Panc1 (cell line): ENCODE results near the gene DDAH2. TPM values are rescaled to one million over a fixed set of nuclear protein-coding genes. Genes with fewer than 3 reads are reported as not detected.

ENCODE experiments used
- ATAC-seq: fragments of 200-7000 bp; cut with Tn5 transposase; 2 replicates; pipeline ENCODE4 v1.9.1; 2020; ENCODE audit warnings: mild to moderate bottlenecking, moderate library complexity
- BruUV-seq: library from RNA; stranded (reverse); fragments of 400-500 nt; replicated peaks from 2 replicates; lab custom pipeline; 2021; lab: Mats Ljungman, UMichigan
- CTCF ChIA-PET: fragments of 300-600 bp; sonication (Branson Sonifier 250); formaldehyde crosslinking; loops from one replicate; lab custom pipeline; 2022; ENCODE audit warnings: antibody characterized with exemption; lab: Charles Lee
- POLR2A ChIA-PET: fragments of 300-600 bp; sonication (Branson Sonifier 250); formaldehyde crosslinking; loops from one replicate; lab custom pipeline; 2022; ENCODE audit warnings: antibody characterized with exemption; lab: Charles Lee
- DNase-seq: peaks from one replicate; pipeline ENCODE4 v3.0.0-alpha.2; 2010; ENCODE audit warnings: low read depth, low spot score
- H3K27ac ChIP-seq: 2 replicates; pipeline ENCODE4 v1.5.1; 2011; ENCODE audit warnings: mild to moderate bottlenecking, low read length, inconsistent platforms
- H3K27me3 ChIP-seq: fragments of 200-500 bp; sonication (Bioruptor generic); 2 replicates; pipeline ENCODE4 v1.6.0; 2014; ENCODE audit warnings: low read length, inconsistent platforms; ENCODE audit not compliant: control insufficient read depth, insufficient read depth
- H3K36me3 ChIP-seq: fragments of 200-500 bp; sonication (Bioruptor generic); 2 replicates; pipeline ENCODE4 v1.5.1; 2014; ENCODE audit warnings: inconsistent platforms, mild to moderate bottlenecking, low read length, moderate library complexity; ENCODE audit not compliant: control insufficient read depth, insufficient read depth
- H3K4me1 ChIP-seq: 2 replicates; pipeline ENCODE4 v1.5.1; 2011; ENCODE audit warnings: inconsistent platforms, mild to moderate bottlenecking, low read length, moderate library complexity; ENCODE audit not compliant: control insufficient read depth, insufficient read depth
- H3K4me3 ChIP-seq, 2 experiments: 2 replicates each; pipeline ENCODE4 v1.5.1; 2011 to 2012; ENCODE audit warnings: low read depth in 2 of 2, low read length in 2 of 2, mild to moderate bottlenecking in 2 of 2, inconsistent platforms in 1 of 2, moderate library complexity in 1 of 2
- H3K9me3 ChIP-seq: fragments of 200-500 bp; sonication (Bioruptor generic); 2 replicates; pipeline ENCODE4 v1.5.1; 2014; ENCODE audit warnings: low read depth, mild to moderate bottlenecking, inconsistent platforms, low read length, moderate library complexity; ENCODE audit not compliant: control insufficient read depth, insufficient read depth
- POLR2AphosphoS5 ChIP-seq: IDR thresholded peaks from 2 replicates; pipeline ENCODE4 v1.6.1; 2012; ENCODE audit warnings: mild to moderate bottlenecking, low read depth, low read length, moderate library complexity
- SIN3A ChIP-seq: IDR thresholded peaks from 2 replicates; pipeline ENCODE4 v1.6.1; 2012; ENCODE audit warnings: low read depth, mild to moderate bottlenecking, low read length, moderate library complexity, borderline replicate concordance; ENCODE audit not compliant: insufficient read depth
- TCF7L2 ChIP-seq: IDR thresholded peaks from 2 replicates; pipeline ENCODE4 v1.6.1; 2011; ENCODE audit warnings: mild to moderate bottlenecking, low read depth, low read length, inconsistent platforms
- in situ Hi-C: cut with HindIII; loops from 2 replicates; pipeline ENCODE4 v1.10.0; 2016; ENCODE audit warnings: low sequenced_read_pairs, low pct_unique_long_range_greater_than_20kb
- intact Hi-C: fragments of 100-400 bp; cut with micrococcal nuclease; formaldehyde crosslinking; loops from one replicate; pipeline ENCODE4 v1.10.0; 2022; ENCODE audit not compliant: unreplicated experiment
- total RNA-seq: library from RNA; stranded (reverse); gene quantifications from one replicate; pipeline ENCODE4 v1.2.1, GENCODE V29; 2021; ENCODE audit not compliant: unreplicated experiment
- TF ChIP-seq, protein P1 (sequence below), 2 experiments: IDR thresholded peaks; 2 replicates each; pipeline ENCODE4 v1.6.1; 2011 to 2012; ENCODE audit warnings: low read depth in 2 of 2, control low read depth in 1 of 2, low read length in 1 of 2, mild to moderate bottlenecking in 1 of 2, moderate library complexity in 1 of 2; ENCODE audit not compliant: insufficient read depth in 1 of 2
- TF ChIP-seq, protein P2 (sequence below): fragments of 450-650 bp; IDR thresholded peaks from 2 replicates; pipeline ENCODE4 v1.5.1; 2017; ENCODE audit warnings: mild to moderate bottlenecking

The DDAH2 gene
- total RNA-seq, 1 experiment from 2014 or later: 104 TPM

DNA sequence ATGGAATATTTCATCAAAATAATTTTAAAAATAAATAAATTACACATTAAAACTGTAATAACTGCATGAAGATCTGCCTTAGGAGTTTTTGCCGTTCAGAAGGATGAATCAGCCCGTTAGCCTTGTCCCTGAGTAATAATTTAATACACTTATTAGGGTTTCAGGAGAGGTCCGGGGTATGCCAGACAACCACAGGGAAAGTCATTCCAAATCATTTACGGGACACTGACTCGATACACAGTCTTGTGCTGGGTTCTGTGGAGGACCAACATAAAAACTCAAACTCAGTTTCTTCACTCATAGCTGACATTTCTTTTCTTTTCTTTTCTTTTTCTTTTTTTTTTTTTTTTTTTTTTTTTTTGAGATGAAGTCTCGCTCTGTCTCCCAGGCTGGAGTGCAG, 23.2 kb downstream of the DDAH2 start:
- no TSS peak for BruUV-seq
- intact Hi-C loops (no loop called here), in situ Hi-C loops (no loop called here)
- H3K27me3 ChIP-seq: no peaks in the 10 kb centered on the region
- ChIA-PET POLR2A (no interaction called here), CTCF (no interaction called here)
- peaks cover 2% of the 10 kb centered on the region; the same call in 1 of the 2 replicates for H3K36me3 ChIP-seq
- TF ChIP-seq POLR2AphosphoS5: no peak
- TF ChIP-seq, protein P1, sequence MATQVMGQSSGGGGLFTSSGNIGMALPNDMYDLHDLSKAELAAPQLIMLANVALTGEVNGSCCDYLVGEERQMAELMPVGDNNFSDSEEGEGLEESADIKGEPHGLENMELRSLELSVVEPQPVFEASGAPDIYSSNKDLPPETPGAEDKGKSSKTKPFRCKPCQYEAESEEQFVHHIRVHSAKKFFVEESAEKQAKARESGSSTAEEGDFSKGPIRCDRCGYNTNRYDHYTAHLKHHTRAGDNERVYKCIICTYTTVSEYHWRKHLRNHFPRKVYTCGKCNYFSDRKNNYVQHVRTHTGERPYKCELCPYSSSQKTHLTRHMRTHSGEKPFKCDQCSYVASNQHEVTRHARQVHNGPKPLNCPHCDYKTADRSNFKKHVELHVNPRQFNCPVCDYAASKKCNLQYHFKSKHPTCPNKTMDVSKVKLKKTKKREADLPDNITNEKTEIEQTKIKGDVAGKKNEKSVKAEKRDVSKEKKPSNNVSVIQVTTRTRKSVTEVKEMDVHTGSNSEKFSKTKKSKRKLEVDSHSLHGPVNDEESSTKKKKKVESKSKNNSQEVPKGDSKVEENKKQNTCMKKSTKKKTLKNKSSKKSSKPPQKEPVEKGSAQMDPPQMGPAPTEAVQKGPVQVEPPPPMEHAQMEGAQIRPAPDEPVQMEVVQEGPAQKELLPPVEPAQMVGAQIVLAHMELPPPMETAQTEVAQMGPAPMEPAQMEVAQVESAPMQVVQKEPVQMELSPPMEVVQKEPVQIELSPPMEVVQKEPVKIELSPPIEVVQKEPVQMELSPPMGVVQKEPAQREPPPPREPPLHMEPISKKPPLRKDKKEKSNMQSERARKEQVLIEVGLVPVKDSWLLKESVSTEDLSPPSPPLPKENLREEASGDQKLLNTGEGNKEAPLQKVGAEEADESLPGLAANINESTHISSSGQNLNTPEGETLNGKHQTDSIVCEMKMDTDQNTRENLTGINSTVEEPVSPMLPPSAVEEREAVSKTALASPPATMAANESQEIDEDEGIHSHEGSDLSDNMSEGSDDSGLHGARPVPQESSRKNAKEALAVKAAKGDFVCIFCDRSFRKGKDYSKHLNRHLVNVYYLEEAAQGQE (IDR thresholded peaks at IDR 0.05; ENCODE audit: insufficient read depth in 1 of 2, low read depth in 2 of 2, low read length in 1 of 2): no peak
- TF ChIP-seq TCF7L2: no peak
- TF ChIP-seq, protein P2, sequence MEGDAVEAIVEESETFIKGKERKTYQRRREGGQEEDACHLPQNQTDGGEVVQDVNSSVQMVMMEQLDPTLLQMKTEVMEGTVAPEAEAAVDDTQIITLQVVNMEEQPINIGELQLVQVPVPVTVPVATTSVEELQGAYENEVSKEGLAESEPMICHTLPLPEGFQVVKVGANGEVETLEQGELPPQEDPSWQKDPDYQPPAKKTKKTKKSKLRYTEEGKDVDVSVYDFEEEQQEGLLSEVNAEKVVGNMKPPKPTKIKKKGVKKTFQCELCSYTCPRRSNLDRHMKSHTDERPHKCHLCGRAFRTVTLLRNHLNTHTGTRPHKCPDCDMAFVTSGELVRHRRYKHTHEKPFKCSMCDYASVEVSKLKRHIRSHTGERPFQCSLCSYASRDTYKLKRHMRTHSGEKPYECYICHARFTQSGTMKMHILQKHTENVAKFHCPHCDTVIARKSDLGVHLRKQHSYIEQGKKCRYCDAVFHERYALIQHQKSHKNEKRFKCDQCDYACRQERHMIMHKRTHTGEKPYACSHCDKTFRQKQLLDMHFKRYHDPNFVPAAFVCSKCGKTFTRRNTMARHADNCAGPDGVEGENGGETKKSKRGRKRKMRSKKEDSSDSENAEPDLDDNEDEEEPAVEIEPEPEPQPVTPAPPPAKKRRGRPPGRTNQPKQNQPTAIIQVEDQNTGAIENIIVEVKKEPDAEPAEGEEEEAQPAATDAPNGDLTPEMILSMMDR: no peak
- TF ChIP-seq SIN3A: no peak
- no peak overlapping the region for H3K4me3 ChIP-seq
- no peak for DNase-seq
- no peak overlapping the region for H3K27ac ChIP-seq
- ATAC-seq: no peak
- H3K9me3 ChIP-seq: no peaks in the 10 kb centered on the region
- peaks cover 7% of the 10 kb centered on the region for H3K4me1 ChIP-seq

DNA sequence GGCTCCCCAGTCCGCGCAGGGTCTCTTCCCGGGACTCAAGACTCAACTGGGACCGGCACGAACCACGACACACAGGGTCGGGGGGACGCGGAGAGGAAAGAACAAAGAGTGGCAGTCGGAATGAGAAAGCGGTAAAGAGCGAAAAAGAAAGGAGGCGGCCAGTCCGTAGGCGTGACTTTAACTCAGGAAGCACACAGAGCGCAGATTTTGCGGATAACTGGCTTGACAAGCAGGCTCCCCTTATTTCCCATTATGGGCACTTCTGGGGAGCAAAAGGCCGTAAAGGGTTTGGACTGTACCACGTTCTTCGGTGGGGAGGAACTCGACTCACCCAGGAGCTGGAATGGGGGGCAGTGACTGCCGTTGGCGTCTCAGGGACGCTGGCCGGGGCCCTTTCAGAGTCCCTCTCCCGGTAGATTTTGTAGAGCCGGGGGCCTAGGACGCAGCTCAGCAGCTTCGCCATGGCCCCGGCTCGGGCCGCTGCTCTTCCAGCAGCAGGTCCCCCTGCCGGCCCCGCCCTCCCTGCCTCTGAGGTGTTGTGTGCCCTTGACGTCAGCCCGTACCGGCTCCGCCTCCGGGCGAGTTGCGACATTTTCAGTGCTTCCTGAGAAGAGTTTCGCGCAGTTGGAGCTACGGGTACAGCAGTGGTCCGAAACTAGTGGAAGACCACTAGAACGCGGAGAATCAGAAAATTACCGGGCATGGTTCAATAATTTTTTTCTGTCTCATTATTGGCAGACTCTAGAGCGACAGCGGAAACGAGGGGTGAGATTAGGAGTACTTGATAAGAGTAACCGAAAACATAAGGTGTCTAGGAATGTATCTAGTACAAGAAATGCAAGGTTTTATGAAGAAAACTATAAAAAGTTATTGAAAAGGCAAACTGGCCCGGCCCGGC, 26.0 kb downstream of the DDAH2 start, which contains the start of gene ABHD16A:
TSS of gene ABHD16A (minus strand) at position 506 of the 898 bp plus-strand sequence. CDS start at position 463, 43 bp downstream.
- peak within 1 kb of the TSS; percentile 95 for H3K27ac ChIP-seq
- CTCF ChIA-PET: interaction anchor here (0.9 kb wide), 1 partner anchor 11 kb away, joined by 3 read pairs; no protein-coding TSS in a partner anchor
- ATAC-seq: peak; percentile 100

More for the DNA sequence above, 26.0 kb downstream of the DDAH2 start, which contains the start of gene ABHD16A:
- TF ChIP-seq, protein P2: no peak
- peak; percentile 89 for TF ChIP-seq POLR2AphosphoS5
- TF ChIP-seq TCF7L2: peak; percentile 52; the same call in 1 of the 2 replicates
- TF ChIP-seq, protein P1 (IDR thresholded peaks at IDR 0.05; ENCODE audit: insufficient read depth in 1 of 2, low read depth in 2 of 2, low read length in 1 of 2): peak in 1 of 2 experiments; percentile 0; a peak in 1 of 4 replicates
- peaks cover 7% of the 10 kb centered on the region; the same call in 1 of the 2 replicates for H3K4me1 ChIP-seq
- in situ Hi-C loops: no loop called here
- intact Hi-C loops: no loop called here
- BruUV-seq: no TSS peak
- H3K4me3 ChIP-seq: peak within 1 kb of the TSS; percentile 92 to 99
- peaks cover 2% of the 10 kb centered on the region; the same call in 1 of the 2 replicates for H3K36me3 ChIP-seq
- H3K27me3 ChIP-seq: no peaks in the 10 kb centered on the region
- POLR2A ChIA-PET: interaction anchor here (0.6 to 0.7 kb wide), 3 partner anchors 93 to 356 kb away, joined by 3 to 6 read pairs (median 4); partner anchors contain the start of gene VARS1
- no peaks in the 10 kb centered on the region for H3K9me3 ChIP-seq
- peak; percentile 94 for DNase-seq
